GM18858 (cell line): Measurements from ENCODE around the gene OPHN1.
"Not testable (repeated sequence)": the region's sequence is repeated elsewhere in the genome, so short reads cannot be mapped to it uniquely, and the experiment has no call there.

Source experiments
- ATAC-seq: cut with Tn5 transposase; IDR thresholded peaks from one replicate; pipeline ENCODE4 v1.9.1; 2021; ENCODE audit not compliant: unreplicated experiment

The OPHN1 gene

GRCh38 chrX:68084765-68085164 lies 348.5 kb downstream of the OPHN1 start:
- no peak for ATAC-seq

- no peak for ATAC-seq
These were observed 349.8 kb downstream of the OPHN1 start for GRCh38 chrX:68083510-68083909.

GRCh38 chrX:68079961-68080360 lies 353.3 kb downstream of the OPHN1 start:
- no peak for ATAC-seq

GRCh38 chrX:68078801-68079200 lies 354.5 kb downstream of the OPHN1 start:
- ATAC-seq, result not testable (repeated sequence)

GRCh38 chrX:68077378-68077777 lies 355.9 kb downstream of the OPHN1 start:
- ATAC-seq, result no peak

- ATAC-seq, result no peak
These were observed 361.3 kb downstream of the OPHN1 start for GRCh38 chrX:68072041-68072440.

GRCh38 chrX:68070119-68070518 lies 363.2 kb downstream of the OPHN1 start:
- ATAC-seq, result not testable (repeated sequence)

- ATAC-seq, result no peak
These were observed 372.1 kb downstream of the OPHN1 start for GRCh38 chrX:68061206-68061535.

- no peak for ATAC-seq
These were observed 372.6 kb downstream of the OPHN1 start for GRCh38 chrX:68060506-68061205.

- no peak for ATAC-seq
These were observed 373.8 kb downstream of the OPHN1 start for GRCh38 chrX:68059469-68059868.

- ATAC-seq, result no peak
These were observed 383.8 kb downstream of the OPHN1 start for GRCh38 chrX:68049466-68049865.

GRCh38 chrX:68048774-68049173 lies 384.5 kb downstream of the OPHN1 start:
- ATAC-seq, result no peak

GRCh38 chrX:68045008-68045577 lies 388.2 kb downstream of the OPHN1 start:
- no peak for ATAC-seq

GRCh38 chrX:68043713-68044438 lies 389.4 kb downstream of the OPHN1 start:
- ATAC-seq, result no peak

- ATAC-seq, result no peak
These were observed 392.2 kb downstream of the OPHN1 start for GRCh38 chrX:68041110-68041509.

GRCh38 chrX:68018248-68019203 lies 414.8 kb downstream of the OPHN1 start:
- ATAC-seq, result no peak

GRCh38 chrX:67998540-67998939 lies 434.8 kb downstream of the OPHN1 start:
- ATAC-seq, result no peak
